PC-3 (cell line): ENCODE measurements around the gene SLC22A1.

Experiments
- CTCF ChIP-seq: fragments of 300-600 bp; sonication (generic); conservative IDR thresholded peaks from 2 replicates; pipeline ENCODE4 v1.5.1; 2017; ENCODE audit warnings: antibody characterized with exemption, low read depth, mild to moderate bottlenecking, low read length
- EZH2 ChIP-seq: fragments of 300-600 bp; sonication (generic); IDR thresholded peaks from one replicate; pipeline ENCODE4 v1.6.1; 2017; ENCODE audit warnings: antibody characterized with exemption, mild to moderate bottlenecking, low read length; ENCODE audit not compliant: unreplicated experiment
- EZH2phosphoT487 ChIP-seq: fragments of 300-600 bp; sonication (generic); IDR thresholded peaks from 2 replicates; pipeline ENCODE4 v1.6.1; 2018; ENCODE audit warnings: mild to moderate bottlenecking, antibody characterized with exemption, low read length, borderline replicate concordance

DNA sequence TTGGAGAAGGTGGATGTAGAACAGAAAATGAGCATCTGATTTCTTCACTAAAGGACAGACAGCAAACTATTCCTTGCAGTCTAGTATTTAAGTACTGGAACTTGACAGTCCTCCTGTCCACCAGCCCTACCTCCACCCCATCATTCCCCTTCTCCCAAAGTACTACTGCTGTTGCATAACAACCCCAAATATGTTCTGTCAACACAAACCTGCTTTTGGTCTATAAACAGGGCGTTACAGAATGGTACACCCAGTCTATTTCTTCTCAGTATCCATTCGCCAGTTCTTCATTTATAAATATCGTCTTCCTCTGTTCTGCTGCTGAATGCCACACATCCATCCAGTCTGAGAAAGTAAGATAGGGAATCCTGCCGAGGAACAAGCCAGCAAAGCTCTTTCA lies 27.7 kb upstream of the SLC22A1 start:
- TF ChIP-seq CTCF (no peak), EZH2 (no peak), EZH2phosphoT487 (no peak)
